NCI-H460 (cell line): ENCODE results near the gene XYLT1. TPM values are rescaled to one million over a fixed set of nuclear protein-coding genes. Genes with fewer than 3 reads are reported as not detected.

Experiments
- DNase-seq: peaks from one replicate; pipeline ENCODE4 v3.0.0-alpha.2; 2016; ENCODE audit warnings: low read depth; ENCODE audit errors: extremely low read depth
- total RNA-seq: library from RNA; depleted of rRNA; stranded (reverse); fragments of >200 nt; shearing (Covaris generic); gene quantifications from 2 replicates; pipeline ENCODE4 v1.2.3, GENCODE V29; 2014

Gene XYLT1
- total RNA-seq, 1 experiment from 2014 or later: 27.2 TPM

GRCh38 chr16:17461951-17462729 is 8.6 kb downstream of the XYLT1 start:
- DNase-seq: no peak

DNA sequence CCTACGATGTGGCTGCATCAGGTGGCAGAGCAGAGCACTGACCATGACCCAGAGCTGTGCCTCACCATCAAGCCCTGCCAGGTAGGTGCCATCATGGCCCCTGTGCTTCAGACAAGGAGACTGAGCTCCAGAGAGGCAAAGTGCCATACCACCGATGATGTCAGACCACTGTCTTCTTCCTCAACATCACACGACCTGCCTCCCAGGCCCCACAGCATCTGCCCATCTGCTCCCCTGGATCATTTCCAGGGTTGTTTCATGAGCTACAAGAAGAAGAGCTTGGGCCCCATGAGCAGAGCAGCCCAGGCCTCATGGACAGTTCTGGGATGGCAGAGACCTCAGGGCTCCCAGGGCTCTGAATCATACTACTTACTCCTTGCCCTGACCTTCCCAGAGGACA is 9.9 kb downstream of the XYLT1 start:
- DNase-seq: no peak

DNA sequence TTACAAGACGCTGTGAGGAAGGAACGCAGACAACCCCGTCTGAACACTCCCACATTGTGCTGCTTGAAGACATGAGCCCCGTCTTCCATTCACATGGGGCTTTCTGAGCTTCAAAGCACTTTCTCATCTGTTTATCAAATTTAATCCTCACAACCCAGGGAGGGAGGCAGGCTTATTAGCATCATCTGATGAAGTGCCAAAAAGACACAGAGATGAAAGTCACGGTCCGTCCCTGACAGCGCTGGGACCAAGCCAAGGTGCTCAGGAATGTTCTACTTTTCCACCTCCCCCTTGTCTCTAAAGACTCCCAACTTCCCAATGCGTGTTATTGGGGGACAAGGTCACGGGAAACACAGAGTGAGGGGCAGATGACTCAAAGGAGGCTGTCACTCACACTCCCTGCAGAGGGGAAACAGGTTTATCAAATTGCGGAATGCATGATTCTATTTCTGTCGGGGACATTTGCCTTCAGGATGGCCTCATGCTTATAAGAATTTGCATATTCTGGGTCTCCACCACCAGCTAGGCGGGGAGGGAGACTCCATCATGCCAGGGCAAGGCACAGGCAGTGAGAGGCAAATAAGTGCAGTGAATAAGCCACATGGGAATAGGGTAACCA is 10.7 kb downstream of the XYLT1 start:
- DNase-seq: no peak

GRCh38 chr16:17457997-17458396 is 12.8 kb downstream of the XYLT1 start:
- DNase-seq: no peak

DNA sequence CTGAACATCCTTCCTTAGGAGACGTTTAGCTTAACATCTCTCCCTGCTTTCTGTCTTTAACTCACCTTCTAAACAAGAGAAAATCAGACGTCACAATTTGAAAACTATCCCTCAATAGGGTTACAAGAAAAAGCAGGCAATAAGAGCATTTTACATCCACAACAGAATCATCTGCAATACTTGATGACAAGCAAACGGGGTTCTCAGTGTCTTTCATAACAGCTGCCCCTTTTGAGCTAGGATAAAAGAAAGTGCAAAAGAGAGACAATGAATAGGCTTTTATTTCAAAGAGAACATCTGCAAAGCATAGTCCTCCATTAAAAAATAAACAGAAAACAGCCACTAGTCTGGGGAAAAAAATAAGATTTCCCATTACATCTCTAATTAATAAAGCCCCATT is 13.2 kb downstream of the XYLT1 start:
- DNase-seq: no peak

DNA sequence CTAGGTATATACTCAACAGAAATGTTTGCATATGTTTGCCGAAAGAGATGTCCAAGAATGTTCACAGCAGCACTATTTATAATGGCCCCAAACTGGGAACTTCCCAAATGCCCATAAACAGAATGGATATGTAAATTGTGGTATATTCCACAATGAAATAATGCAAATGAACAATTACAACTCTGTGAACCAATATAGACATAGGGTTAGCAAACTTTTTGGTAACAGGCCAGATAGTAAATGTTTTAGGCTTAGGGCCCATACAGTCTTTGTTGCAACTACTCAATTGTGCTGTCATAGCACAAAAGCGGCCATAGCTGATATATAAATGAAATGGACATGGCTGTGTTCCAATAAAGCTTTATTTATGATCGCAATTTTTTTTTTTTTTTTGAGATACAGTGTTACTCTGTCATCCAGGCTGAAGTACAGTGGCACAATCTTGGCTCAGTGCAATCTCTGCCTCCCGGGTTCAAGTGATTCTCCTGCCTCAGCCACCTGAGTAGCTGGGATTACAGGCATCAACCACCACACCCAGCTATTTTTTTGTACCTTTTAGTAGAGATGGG is 16.5 kb downstream of the XYLT1 start:
- no peak for DNase-seq

DNA sequence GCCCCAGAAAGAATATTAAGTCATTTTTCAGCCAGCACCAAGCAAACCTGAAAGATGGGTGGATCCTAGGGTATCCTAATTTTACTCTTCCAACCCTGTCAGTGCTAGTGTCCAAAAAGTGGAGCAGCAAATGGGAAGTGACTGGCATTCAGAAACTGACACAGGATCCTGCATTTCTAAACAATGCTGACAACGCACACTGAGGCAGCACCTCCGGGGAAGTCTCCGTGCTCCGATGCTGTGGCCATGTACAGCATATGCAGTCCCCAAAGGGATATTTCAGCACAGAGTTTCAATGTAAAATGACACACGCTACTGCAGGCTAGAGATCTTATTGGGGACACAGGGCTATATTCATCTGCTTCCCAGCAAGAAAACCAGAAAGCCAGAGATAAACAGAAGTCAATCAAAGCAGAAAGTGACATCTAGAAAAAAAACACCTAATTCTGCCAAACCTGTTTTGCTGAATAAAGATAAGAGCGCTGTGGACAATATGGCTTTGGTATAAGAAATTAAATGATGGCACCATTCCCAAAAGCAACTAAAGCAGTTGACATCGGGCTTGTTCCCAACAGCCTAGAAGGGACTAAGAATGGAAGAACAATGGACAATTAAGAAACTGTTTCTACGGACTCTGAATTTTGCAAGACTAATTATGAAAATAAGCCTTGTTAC is 17.3 kb downstream of the XYLT1 start:
- no peak for DNase-seq

- no peak for DNase-seq
Measured at GRCh38 chr16:17452922-17453321, 17.8 kb downstream of the XYLT1 start.

GRCh38 chr16:17451843-17452242 is 18.9 kb downstream of the XYLT1 start:
- DNase-seq: no peak

DNA sequence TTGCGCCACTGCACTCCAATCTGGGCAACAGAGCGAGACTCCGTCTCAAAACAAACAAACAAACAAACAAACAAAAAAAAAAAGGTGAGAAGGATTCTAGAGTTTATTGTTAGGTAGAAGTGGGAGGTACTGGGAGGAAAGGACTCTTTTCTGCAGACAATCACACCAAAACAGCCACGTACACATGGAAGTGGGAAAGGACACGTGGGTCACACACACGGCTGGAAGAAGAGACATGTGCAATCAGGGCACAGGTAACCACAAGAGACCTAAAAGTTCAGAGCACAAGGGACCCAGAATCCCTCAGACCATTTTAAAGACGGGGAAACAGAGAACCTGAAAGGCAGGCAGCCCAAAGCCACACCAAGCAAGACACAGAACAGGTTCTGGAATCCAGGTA is 20.5 kb downstream of the XYLT1 start:
- DNase-seq: no peak

DNA sequence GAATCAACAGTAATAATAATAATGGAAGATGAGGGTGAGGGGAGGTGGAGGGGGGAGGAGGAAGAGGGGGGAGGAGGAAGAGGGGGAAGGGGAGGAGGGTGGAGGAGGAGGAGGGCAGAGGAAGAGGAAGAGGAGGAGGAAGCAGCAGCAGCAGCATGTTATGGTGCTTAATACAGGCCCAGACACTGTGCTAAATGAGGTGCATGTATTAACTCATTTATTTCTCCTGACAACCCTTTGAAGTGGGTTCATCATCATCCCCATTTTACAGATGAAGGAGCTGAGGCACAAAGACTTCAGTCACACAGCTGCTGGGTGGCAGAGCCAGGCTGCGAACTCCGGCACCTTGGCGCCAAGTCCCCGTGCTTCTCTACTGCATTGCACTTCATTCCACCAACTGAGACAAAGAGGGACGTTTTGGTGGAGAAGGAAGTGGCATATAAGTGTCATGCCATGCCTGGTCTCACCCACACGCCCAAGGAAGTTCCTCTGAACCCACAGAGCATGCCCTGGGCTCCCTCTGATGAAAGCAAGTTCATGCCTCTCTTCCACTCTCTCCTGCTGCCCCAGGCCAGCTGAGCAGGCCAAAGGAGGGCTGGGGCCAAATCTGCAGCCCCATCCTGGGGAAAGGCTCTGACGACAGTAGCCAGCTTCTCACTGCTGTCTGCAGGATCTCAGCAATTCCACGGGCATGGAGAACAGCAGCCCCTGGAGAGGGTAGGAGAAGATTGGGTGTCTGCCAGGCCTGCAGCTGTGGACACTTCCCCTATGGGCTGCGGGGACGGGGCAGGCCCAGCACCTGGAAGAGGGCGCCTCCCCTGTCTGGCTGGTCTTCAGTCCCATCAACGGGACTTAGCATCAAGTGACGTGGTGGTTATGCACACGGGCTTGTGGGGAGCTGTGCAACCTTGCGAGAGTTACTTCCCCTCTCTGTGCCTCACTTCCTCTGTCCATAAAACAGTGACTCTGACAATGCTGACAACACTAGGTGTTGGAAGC is 21.8 kb downstream of the XYLT1 start:
- peak; percentile 45 for DNase-seq

DNA sequence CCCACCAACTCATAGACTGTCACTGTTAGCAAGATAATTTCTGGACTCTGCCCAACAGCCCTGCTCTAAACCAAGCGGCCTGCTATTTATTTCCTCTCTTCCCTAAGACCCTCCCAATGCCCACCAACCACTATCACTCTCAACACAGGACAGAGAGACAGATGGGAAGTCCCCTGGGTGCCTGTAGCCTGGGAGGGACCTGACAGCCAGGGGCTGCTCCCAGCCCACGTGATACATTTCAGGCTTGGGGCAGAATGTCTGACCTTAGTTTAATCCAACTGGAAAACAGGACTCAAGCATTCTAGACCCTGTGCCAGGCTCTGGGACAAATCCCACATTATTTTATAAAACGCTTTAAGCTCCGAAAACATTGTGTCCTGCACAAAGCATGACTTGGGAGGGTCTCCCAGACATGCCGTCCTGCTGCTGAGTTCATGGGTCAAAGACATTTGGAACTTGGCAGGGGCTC is 23.6 kb downstream of the XYLT1 start:
- no peak for DNase-seq

DNA sequence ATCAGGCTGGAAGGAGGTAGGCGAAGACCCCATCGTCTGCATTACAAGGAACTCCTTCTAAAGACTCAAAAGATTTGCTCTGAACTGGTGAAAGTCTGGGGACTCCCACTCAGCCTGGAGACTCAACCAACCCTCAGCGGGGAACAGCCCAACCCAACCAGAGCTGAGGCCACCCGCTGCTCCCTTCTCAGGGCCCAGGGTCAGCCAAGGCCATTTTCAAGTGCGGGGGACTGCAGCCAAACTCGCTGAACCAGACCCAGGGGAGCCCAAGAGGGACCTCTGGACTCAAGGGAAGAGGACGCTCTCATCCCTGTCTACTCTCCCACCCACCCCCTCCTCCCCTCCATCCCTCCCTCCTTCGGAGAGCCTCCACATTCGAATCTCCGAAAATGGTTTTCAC is 24.1 kb downstream of the XYLT1 start:
- DNase-seq: no peak

GRCh38 chr16:17445421-17445820 is 25.3 kb downstream of the XYLT1 start:
- no peak for DNase-seq

DNA sequence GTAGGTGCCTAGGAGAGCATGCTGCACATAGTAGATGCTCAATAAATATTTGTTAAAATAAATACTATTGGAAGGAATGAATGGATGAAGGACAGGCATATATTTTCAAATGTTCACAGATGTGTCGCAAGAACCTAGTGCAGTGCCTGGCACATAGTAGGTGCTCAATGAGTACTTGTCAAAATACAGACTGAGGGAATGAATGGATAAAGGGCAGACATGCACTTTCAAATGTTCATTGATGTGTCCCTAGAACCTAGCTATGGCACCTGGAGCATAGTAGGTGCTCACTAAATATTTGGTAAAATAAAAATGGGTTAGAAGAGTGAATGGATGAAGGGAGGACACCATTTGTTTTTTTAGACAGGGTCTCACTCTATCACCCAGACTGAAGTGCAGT is 26.1 kb downstream of the XYLT1 start:
- no peak for DNase-seq

DNA sequence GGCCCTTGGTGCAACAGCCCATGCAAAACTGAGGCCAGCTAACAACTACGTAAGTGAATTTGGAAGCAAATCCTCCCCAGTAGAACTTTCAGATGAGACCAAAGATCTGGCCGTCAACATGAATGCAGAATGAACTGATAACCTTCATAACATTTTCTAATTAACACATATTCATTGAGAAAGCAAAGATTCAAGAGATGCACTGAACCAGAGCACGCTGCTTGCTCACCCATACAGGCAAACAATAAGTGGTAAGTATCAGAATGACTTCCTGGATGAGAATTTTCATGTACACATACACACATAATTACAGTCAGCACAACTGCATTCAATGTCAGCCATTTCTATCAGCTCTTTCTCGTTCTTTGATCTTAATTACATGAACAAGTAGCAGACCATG is 30.6 kb downstream of the XYLT1 start:
- no peak for DNase-seq

DNA sequence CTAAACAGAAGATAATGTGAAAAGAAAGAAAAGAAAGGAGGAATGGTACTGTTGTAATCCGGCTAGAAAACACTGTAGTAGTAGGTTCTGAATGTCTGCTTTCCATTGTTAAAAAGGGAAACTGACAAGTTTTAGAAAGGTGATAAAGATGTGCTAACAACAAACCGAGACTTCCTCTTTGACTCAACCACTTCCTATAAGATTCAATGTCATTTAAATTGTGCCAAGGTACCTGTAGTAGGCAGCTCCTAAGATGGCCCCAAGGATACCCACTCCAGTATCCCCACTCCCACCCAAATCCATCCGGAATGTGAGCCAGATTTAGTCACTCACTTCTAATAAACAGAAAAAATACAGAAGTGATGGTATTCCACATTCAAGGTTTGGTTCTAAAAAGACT is 31.2 kb downstream of the XYLT1 start:
- no peak for DNase-seq

DNA sequence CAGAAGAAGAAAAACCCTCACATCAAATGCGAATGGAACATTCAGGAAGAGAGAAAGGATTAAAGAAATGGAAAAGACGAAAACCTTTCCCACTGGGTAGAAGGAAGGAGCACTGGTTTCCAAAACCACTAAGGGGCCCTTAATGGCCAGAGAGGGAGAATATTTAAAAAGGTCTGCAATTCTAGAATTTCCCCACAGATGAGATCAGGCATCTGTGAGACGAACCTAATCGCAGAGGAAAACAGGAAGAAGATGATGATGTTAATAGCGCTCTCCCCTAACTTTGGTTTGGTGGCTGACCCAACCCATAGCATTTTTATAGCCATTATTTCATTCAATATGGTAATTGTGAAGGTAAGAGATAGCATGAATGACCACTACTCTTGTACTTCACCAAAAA is 32.8 kb downstream of the XYLT1 start:
- DNase-seq: no peak

- DNase-seq: no peak
Measured at GRCh38 chr16:17437127-17437720, 33.5 kb downstream of the XYLT1 start.

DNA sequence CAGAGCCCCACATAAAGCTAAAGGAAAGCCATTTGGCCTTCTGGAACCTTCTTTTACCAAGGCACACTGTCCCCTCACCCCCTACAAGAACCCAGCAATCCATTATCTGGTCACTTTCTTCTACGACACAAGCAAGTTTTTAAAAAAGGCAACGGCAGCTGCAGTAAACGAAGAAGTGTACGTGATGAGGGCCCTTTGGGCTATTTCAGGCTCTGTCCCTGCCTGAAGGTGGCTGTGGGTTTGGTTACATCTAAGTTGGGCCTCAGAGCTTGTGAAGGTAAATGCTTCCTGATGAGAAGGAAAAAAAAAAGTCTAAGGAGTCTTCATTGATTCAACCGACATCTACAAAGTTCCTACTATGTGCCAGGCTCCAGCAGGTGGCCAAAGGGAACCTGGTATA is 35.4 kb downstream of the XYLT1 start:
- DNase-seq: no peak
